ENCODE measurements around the gene STX16. TPM values are rescaled to one million over a fixed set of nuclear protein-coding genes. Genes with fewer than 3 reads are reported as not detected.
"Not testable (repeated sequence)": the region's sequence is repeated elsewhere in the genome, so short reads cannot be mapped to it uniquely, and the experiment has no call there.

The STX16 gene
- total RNA-seq, 1 donor from 2014 or later = 84.4 TPM

DNA sequence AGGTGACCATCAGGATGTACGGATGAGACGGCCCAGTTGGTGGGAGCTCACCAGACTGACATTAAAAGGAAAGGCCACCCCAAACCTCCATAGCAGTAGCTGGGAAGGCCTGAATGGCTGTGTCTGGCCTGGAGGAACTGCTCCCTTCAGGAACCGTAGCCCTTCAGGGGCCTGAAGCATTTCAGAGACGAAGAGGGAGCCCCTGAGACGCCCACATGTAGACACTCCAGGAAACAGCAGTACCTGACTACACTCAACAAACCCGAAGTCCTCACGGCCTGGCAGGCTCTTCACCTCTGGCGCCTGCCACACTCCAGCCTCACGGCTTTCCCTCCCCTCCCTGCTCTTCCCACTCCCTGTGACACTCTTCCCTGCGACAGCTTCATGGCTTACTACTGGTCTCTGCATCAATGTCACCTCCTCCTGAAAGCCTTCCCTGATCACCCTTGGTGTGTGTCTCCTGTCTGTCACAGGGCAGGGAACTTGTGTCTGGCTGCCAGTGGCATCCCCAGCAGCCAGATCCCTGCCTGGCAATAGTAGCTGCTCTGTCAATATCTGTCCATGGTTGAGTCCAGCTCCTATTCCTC is 14.6 kb upstream of the STX16 start:
- DNase-seq (ENCODE audit: low spot score) = no peak

DNA sequence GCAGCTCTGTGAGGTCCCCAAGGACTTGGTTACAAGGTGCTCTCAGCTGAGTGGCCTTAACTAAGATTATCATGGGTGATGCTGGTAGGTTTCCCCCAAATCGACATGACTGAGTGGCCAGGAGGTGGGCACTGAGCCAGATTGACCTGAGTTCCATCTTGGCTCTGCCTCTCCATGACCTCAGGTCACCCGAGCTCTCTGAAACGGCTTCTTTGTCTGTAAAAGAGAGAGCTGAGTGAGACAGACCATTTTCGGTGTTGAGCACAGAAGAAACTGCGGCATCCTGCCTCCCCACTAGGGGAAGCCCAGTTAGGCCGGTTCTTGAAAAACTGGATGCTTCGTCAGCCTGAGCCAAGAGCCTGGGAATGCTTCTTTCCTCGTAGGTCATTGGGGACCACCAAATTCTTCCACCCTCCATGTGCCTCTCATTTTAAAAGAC is 14.1 kb upstream of the STX16 start:
- DNase-seq (ENCODE audit: low spot score) = no peak

DNA sequence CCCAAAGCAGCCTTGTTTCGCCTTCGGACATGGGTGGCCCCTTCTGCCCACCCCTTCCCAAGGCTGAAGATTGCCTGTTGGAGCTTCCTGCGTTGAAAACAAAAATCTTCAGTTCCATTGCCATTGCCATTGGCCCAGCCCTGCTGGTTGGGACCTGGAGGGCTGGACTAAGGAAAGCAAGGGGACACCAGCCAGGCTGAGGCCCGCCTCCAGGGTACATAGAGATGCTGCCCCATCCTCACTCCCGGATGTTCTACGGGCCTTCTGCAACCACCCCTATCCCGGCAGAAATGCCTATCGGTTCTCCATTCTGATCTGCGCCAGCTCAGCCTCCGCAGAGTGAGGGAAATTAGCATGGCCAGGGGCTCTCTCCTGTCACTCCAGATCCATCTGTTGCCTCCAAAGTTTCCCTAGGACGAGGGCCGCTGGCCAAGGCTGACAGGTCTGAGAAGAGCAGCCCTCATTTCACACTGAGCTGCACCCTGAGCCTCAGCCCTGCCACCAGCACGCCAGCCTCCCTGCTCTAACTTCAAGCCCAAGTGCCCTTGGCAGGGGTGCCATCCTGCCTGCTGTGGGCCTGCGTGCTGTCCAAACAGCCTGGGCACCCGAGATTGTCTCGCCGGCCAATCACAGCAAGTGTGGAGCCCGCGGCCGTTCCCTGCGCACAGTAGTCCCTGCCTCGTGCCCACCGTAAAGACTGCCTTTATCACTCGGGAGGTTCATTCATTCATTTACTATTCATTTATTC is 13.4 kb upstream of the STX16 start:
- no peak for DNase-seq (ENCODE audit: low spot score)

DNA sequence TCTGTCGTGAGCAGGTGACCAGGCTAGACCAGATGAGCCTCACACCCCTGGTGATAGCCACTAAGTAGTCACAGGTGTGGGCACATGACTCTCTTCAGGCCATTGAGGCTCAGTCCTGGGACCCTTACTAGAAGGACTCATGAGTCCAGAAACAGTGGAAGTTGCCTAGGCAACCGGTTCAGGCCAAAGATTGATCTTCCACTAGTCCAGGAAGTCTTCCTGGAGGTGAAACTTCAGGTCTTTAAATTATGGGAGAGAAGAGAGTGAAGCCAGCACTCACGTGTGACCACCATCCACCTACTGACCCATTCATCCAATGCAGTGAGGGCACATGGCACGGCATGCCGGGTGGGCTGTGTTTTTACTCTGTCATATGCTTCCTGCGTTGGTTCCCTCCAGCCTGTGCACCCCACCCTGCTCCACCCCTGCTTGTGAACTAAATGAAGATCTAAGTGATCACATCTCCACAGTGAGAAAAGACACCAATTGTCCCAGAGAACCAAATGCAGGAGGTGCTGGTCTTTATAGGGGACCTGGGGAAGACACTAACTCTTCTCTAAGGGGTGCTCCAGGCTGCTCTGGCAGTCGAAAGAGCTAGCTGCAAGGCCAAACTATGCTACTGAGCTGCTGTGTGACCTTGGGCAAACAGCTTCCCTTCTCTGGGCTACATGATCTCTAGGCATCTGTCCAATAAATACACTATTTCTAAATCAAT is 12.5 kb upstream of the STX16 start:
- no peak for DNase-seq (ENCODE audit: low spot score)

DNA sequence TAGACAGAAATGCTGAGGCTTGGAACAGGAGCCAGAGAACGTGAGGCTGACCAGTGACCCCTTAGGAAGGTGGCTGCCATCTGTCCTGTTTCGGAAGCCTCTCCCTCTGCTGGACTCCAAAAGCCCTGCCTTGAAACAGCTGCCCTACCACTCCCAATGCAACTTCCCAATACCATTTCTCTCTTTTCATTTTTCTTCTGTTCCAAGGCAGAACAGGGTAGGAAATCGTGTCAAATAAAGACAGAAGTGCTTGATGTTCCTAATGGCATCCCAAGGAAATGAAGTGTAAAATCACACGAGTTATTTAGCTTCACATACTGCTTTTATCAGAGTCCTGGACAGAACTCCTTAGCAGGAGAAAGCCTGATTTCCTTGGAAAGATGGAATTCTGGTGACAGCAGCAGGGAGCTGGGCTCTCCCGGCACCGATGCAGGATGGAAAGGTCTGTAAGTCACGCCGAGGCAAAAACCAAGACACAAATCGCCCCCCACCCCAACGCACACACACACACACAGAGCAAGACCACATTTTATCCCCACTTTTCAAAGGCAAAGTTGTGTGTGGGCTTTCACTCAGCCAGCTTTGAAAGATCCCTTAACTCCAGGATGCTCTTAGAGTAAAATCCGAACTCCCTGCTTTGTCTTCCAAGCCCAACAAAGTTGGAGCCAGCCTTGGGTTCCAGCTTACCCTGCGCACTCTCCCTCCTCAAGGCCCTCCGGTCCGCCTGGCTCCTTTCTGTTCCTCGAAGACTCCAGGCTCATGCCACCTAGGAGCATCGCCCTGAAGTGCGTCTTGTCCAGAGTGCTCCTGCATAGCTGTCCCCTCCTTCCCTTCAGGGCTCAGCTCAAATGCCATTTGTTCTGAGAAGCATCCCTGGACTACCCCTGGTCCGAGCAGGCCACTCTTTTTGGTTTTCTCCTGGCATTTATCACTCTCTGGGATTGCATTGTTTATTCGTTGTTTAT is 11.6 kb upstream of the STX16 start:
- DNase-seq (ENCODE audit: low spot score) = no peak

DNA sequence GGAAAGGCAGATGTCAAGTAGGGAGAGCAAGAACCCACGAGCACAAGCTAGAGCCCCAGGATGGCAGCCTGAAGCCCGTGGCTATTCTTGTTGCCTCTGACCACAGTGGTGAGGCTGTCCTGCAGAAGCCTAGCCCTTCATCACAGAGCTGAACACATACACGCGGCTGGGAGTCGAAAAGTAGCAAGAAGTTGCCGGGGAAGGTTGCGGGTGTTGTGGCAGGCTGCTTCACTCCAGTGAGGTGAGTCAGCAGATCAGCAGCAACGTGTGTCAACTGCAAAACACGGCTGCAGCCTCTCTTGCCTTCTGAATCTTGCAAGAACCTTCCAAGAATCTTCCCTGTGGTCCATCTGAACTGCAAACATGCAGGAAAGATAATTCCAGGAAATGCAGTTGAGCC is 10.6 kb upstream of the STX16 start:
- DNase-seq (ENCODE audit: low spot score) = no peak

DNA sequence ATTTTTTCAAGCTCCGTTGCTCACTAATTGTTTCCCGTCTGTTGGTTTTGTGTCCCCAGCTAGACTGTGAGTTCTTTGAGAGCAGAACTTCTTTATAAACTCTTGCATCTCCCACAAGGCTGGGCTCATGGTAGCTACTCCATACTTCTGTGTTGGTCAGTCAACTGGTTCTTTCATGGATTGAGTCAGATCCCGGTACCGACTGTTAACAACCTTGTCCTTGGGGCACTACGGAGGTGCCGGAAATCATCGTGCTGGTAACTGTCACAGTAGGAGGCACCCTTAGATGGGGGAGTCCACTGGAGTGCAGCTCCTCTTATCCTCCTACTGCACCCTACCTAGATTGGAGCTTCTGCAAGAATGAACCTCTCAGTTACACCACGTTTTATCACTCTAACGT is 8.6 kb upstream of the STX16 start:
- no peak for DNase-seq (ENCODE audit: low spot score)

DNA sequence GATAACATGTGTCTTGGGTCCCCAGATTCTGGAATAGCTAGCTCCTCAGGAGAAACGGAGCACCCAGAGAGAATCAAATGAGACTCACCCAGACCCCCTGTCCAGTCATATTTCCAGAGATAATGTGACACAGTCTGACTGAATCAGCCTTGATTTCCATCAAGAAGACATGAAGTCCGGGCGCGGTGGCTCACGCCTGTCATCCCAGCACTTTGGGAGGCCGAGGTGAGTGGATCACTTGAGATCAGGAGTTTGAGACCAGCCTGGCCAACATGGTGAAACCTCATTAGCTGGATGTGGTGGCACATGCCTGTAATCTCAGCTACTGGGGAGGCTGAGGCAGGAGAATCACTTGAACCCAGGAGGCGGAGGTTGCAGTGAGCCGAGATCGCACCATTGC is 8.2 kb upstream of the STX16 start:
- not testable (repeated sequence) for DNase-seq (ENCODE audit: low spot score)

DNA sequence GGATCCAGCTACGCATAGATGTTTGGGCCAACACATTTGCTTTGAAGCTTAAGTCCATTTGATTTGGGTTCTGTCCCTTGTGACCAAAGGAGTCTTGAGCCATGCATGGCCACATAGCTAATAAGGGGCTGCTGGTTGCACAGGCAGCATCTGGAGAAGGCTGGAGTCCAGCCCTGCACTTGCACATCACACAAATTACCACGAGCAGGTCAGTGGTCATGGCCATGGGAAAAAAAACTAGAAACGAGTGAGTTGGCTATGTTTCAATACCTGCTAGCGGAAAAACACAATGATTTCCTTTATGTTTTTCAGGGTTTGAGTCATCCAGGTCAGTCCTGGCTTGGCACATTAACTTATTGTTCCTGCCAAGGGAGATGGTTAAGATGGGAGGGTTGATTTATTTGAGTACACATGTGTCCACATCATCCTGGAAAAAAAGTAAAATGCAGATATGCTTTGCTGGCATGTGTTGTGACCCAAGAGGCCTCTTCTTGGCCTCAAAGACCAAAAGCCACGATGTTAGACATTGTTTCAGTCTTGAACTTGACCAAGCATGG is 5.6 kb upstream of the STX16 start:
- DNase-seq (ENCODE audit: low spot score) = peak; percentile 30

DNA sequence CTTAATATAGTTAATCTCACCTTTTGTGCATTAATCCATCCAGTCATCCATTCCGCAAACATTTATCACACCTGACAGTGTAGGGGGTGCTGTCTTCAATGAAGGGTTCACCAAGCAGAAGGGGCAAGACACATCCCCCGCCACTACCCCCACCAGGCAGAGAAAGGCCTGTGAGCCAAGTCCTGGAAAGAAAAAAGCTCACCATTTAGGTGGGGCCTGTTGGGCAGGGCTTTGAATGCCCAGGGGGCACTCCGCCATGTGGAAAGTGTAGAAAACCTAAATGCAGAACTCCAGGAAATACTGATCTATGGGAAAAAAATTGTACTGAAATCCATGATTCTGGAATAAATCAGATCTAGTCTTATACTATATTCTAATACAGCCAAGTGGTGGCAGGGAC is 4.8 kb upstream of the STX16 start:
- DNase-seq (ENCODE audit: low spot score) = peak; percentile 18

DNA sequence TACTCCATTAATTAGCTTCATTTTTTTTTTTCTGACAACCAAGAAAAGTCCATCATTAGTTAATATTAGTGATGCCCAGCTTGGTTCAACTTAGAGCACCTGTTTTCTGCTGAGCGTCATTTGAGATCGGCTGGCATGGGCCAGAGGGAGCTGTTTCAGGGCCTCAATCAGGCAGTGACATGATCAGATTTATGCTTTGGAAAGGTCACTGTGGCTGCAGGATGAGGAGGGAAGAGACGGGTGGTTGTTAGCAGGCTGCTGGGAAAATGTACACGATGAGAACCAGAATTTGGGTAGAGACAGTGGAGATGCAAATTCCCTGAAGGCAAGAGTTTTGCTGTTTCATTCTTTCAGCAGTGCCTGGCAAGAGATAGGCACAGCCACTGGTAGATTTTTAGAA is 4.4 kb upstream of the STX16 start:
- peak; percentile 18 for DNase-seq (ENCODE audit: low spot score)

DNA sequence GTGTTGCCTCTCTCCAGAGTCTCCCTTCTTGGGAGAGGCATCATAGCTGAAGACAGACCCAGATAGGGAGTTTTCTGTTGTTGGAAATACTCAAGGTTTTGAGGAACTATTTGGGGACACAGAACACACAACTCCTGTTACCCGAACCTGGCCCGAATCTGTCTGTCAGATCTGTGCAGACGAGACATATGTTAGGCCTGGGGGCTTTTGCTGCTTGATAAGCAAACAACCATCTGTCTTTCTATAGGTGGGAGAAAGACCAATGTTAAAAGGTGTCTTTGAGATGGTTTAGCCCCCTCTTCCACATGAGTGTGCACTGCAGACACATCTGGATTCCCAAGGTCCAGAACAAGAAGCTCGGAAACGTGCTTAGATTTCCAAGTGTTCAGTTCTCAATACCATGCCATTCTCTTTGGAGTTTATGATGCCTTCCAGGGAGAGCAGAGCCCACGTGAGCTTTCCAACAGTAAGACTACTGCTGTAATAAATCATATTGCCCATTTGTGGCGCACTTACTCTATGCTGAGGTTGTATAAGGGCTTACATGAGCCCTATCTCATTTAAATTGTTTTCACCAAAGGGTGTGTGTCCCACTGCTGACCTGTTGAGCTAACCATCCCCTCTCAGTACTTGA is 3.8 kb upstream of the STX16 start:
- peak; percentile 29 for DNase-seq (ENCODE audit: low spot score)

DNA sequence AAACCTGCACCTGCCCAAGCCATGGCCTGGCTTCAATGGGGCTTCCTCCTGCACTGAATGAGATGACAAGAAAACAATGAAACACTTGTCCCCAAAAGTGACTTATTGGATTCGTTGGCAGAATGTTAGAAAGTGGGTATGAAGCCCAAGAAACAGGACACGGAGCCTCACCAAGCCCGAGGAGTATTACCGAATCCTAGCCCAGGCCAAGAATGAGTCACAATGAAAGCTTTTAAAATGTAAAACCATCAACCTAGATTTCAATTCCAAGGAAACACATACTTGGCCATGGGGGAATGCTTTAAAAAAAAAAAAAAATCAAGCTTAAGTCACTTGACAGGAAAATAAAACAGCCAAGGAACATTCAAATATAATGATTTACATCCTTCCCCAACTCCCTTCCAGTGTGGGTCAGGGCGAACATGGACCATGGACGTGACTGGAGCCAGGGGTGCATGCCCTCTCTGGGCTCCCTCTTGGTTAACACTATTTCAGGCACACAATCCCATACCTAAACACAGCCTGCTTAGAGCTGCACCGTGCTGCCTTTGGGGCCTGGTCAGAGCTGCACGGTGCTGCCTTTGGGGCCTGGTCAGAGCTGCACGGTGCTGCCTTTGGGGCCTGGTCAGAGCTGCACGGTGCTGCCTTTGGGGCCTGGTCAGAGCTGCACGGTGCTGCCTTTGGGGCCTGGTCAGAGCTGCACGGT is 3.1 kb upstream of the STX16 start:
- peak; percentile 36 for DNase-seq (ENCODE audit: low spot score)

DNA sequence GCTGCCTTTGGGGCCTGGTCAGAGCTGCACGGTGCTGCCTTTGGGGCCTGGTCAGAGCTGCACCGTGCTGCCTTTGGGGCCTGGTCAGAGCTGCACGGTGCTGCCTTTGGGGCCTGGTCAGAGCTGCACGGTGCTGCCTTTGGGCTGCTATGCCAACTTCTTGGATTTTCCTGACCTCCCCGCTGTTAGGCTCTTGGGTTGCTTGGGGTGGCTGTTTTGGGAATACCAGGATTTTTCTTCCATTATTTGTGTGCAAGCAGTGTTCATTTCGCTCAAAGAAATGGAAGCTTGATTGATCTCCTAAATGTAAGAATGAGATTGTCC is 2.6 kb upstream of the STX16 start:
- DNase-seq (ENCODE audit: low spot score) = peak; percentile 1

DNA sequence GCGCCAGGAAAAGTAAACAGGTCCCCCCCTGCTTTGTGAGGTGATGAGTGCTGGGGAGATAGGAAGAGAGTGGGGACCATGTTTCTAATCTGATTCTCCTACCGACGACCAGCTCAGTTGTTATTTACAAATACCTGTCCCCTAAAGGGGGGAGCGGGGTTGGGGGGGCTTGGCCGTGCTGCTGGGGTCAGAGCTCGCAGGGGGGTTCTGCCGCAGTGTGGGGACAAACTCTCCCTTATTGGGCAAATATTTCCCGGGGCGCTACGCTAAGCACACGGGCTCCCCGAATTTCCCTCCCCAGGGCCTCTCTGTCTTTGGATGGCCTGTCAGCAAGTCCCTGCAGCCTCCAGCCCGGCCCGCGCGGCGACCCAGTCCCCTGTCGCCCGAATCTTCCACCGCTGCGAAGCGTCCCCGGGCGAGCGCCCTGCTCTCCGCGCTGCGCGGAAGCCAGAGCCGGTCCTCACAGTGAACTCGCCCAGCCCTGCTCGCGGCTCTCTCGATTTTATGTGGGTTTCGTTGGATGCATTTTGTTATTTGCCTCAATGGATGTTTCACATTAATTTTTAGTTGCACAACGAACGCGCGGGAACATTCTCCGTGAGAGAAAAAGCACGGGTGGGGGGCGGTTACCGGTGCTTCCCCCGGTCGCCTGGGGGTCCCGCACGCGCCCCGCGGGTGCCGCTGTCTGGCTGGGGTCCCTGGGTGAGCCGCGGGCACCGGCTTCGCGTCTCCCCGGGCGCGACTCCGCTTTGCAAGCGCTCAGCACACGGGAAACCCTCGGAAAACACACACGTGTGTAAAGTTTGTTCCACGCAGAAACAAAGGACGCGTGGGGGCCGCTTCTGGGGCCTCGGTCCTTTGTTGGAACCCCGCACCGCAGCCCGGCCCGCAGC is 1.5 kb upstream of the STX16 start:
- DNase-seq (ENCODE audit: low spot score) = peak; percentile 44

DNA sequence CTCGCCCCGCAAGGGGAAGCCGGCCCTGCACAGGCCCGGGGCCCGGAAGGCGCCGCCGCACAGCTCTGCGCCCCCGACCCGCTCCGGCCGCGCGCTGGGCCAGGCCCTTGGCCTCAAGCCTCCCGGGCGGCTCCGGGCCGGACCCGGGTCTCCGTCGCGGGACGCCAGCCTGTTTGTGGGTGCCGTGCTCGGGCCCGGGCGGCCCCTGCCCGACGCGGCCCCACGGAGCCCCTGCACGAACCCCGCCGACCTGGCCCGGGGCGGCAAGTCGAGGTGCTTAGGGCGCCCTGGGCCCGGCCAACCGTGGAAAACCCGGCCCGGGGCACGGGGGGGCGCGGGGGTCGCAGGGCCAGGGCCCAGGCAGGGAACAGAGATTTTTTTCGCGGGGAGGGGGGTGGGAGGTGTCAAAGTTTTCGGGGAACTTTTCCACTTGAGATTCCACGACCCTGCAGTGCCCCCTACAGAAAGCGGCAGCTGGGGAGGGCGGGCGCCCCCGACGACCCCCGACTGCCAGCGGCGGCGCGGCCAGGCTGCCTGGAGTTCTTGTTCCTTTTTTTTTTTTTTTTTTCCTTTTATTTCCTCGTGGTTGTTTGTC is 805 bp upstream of the STX16 start:
- DNase-seq (ENCODE audit: low spot score) = peak; percentile 65

DNA sequence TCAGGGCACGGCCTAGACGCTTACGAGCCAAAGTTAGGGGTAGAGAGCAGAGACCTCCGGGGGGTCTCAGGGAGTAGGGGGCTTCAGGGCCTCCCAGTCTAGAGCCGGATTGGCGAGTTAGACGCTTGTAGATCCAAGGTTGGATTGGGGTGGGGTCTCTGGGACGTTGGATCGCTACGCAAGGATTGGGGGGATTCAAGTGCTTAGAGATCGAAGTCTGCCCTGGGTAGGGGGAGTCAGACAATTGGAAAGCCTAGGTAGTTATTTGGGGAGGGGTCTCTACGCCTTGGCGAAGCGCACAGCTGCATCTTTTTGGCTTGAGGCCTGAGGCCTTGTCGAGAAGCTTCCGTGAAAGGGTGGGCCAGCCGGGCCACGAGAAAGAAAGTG is 469 bp downstream of the STX16 start:
- peak; percentile 51 for DNase-seq (ENCODE audit: low spot score)

DNA sequence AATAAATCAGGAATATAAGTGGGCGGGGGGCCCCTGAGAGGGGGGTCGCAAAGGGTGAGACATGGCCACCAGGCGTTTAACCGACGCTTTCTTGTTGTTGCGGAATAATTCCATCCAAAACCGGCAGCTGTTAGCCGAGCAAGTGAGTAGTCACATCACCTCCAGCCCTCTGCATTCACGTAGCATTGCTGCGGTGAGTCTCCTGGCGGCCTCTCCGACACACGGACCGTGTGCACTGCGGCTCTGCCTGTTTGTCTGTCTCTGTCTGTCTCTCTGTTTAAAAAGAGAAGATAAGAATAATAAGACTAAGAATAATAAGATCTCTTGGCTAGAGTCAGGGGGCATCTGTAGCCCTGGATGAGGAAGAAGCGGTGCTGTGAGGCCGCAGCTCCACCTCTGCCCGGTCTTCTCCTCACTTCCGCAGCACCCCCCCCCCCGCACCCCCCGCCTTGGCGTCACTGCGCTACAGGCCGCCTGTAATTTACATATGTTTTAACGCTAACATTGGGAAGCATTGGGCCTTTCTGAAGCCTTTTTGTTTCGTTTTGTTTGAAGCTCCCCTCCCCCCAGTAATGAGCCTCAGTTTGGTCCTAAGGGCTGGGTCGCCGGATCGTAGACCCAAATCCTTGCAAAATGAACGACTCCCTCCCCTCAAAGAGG is 993 bp downstream of the STX16 start:
- peak; percentile 55 for DNase-seq (ENCODE audit: low spot score)
